A549 (cell line): Measurements from ENCODE around the gene LMTK2. TPM values are rescaled to one million over a fixed set of nuclear protein-coding genes. Genes with fewer than 3 reads are reported as not detected.

Experiments used
- ATAC-seq, 2 experiments: fragments of 200-7000 bp in 1 of 2; fragments of >200 bp in 1 of 2; cut with Nextera tagmentation in 1 of 2; cut with Tn5 transposase in 1 of 2; 3 replicates each; pipeline versions ENCODE4 v1.8.0 to v1.9.1; 2018 to 2020; ENCODE audit warnings: mild to moderate bottlenecking in 1 of 2, moderate library complexity in 1 of 2
- CTCF ChIA-PET: fragments of 300-600 bp; sonication (Branson Sonifier 250); formaldehyde crosslinking; extraction: SDS; loops from one replicate; lab custom pipeline; 2021; ENCODE audit warnings: antibody characterized with exemption, inconsistent platforms; lab: Yijun Ruan, JAX
- POLR2A ChIA-PET: fragments of 350-600 bp; formaldehyde crosslinking; extraction: SDS; loops from one replicate; lab custom pipeline; 2021; ENCODE audit warnings: antibody characterized with exemption, inconsistent platforms; lab: Yijun Ruan, JAX
- DNase-seq, 2 experiments: peaks; one replicate each; pipeline versions ENCODE4 v3.0.0 to v3.0.0-alpha.2; 2011 to 2016; ENCODE audit warnings: low read depth in 1 of 2, low spot score in 1 of 2
- FAIRE-seq: peaks from 2 replicates; lab custom pipeline; 2011; peaks lifted over from hg19 to GRCh38; lab: Jason Lieb, UNC
- H3K27ac ChIP-seq, 2 experiments: fragments of >200 bp; sonication (Bioruptor Twin); formaldehyde crosslinking; 3 replicates each; pipeline ENCODE4 v1.5.1; 2016 to 2017
- H3K4me1 ChIP-seq: fragments of >200 bp; sonication (Bioruptor Twin); formaldehyde crosslinking; 3 replicates; pipeline ENCODE4 v1.6.1; 2016
- H3K4me2 ChIP-seq: fragments of >200 bp; sonication (Bioruptor Twin); formaldehyde crosslinking; 3 replicates; pipeline ENCODE4 v1.6.1; 2016
- H3K4me3 ChIP-seq: fragments of >200 bp; sonication (Bioruptor Twin); formaldehyde crosslinking; 3 replicates; pipeline ENCODE4 v1.5.1; 2016
- H3K9me3 ChIP-seq: fragments of >200 bp; sonication (Bioruptor Twin); formaldehyde crosslinking; 3 replicates; pipeline ENCODE4 v1.6.1; 2016
- ATOH8 ChIP-seq: fragments of 250-450 bp; sonication (Bioruptor Pico); IDR thresholded peaks from 2 replicates; pipeline ENCODE4 v1.5.0; 2020; ENCODE audit warnings: low read depth, mild to moderate bottlenecking, moderate library complexity
- BCL3 ChIP-seq: fragments of >200 bp; sonication (Bioruptor Twin); formaldehyde crosslinking; IDR thresholded peaks from 3 replicates; pipeline ENCODE4 v1.6.1; 2016
- BHLHE40 ChIP-seq: IDR thresholded peaks from 2 replicates; pipeline ENCODE4 v1.6.1; 2012; ENCODE audit warnings: low read depth, low read length, inconsistent platforms
- CEBPB ChIP-seq, 2 experiments: fragments of >200 bp in 1 of 2; sonication (Bioruptor Twin) in 1 of 2; formaldehyde crosslinking in 1 of 2; IDR thresholded peaks; 2 replicates each; pipeline ENCODE4 v1.6.1; 2012 to 2016
- CHD4 ChIP-seq: fragments of 200-600 bp; sonication (generic); IDR thresholded peaks from 2 replicates; pipeline ENCODE4 v1.6.1; 2016; ENCODE audit warnings: antibody characterized with exemption, mild to moderate bottlenecking, borderline replicate concordance
- CTCF ChIP-seq: fragments of >200 bp; sonication (Bioruptor Twin); formaldehyde crosslinking; IDR thresholded peaks from 3 replicates; pipeline ENCODE4 v1.5.1; 2016
- EHMT2 ChIP-seq: fragments of 200-600 bp; sonication (generic); IDR thresholded peaks from 2 replicates; pipeline ENCODE4 v1.6.1; 2016; ENCODE audit warnings: antibody characterized with exemption, low read depth, mild to moderate bottlenecking, moderate library complexity
- EP300 ChIP-seq, 2 experiments: fragments of >200 bp; sonication (Bioruptor Twin); formaldehyde crosslinking; IDR thresholded peaks; 2 replicates in 1 of 2; 3 replicates in 1 of 2; pipeline ENCODE4 v1.6.1; 2016 to 2017
- FOSB ChIP-seq: fragments of 250-450 bp; sonication (Bioruptor Pico); IDR thresholded peaks from 2 replicates; pipeline ENCODE4 v1.5.0; 2020; ENCODE audit warnings: mild to moderate bottlenecking, moderate library complexity
- HEYL ChIP-seq: fragments of 250-450 bp; sonication (Bioruptor Pico); IDR thresholded peaks from 2 replicates; pipeline ENCODE4 v1.8.0; 2021; ENCODE audit warnings: mild to moderate bottlenecking, moderate library complexity
- HOXA7 ChIP-seq: fragments of 250-450 bp; sonication (Bioruptor Pico); IDR thresholded peaks from 2 replicates; pipeline ENCODE4 v1.5.0; 2020; ENCODE audit warnings: mild to moderate bottlenecking, moderate library complexity
- KDM1A ChIP-seq: fragments of 200-600 bp; sonication (generic); IDR thresholded peaks from 2 replicates; pipeline ENCODE4 v1.6.1; 2016; ENCODE audit warnings: low read depth, mild to moderate bottlenecking
- KDM5A ChIP-seq: fragments of 200-600 bp; sonication (generic); IDR thresholded peaks from 2 replicates; pipeline ENCODE4 v1.6.1; 2016; ENCODE audit warnings: antibody characterized with exemption, mild to moderate bottlenecking
- MYC ChIP-seq: IDR thresholded peaks from 2 replicates; pipeline ENCODE4 v1.6.1; 2012; ENCODE audit warnings: mild to moderate bottlenecking, inconsistent platforms, low read length, improper control_type of control experiment, borderline replicate concordance
- NPAS2 ChIP-seq: fragments of 250-450 bp; sonication (Bioruptor Pico); IDR thresholded peaks from 2 replicates; pipeline ENCODE4 v1.8.0; 2022; ENCODE audit warnings: mild to moderate bottlenecking, moderate library complexity, borderline replicate concordance
- PBX3 ChIP-seq: IDR thresholded peaks from 2 replicates; pipeline ENCODE4 v1.6.1; 2012
- PHF8 ChIP-seq: fragments of 200-600 bp; sonication (generic); IDR thresholded peaks from 2 replicates; pipeline ENCODE4 v1.6.1; 2016; ENCODE audit warnings: low read depth, mild to moderate bottlenecking, antibody characterized with exemption, moderate library complexity, borderline replicate concordance
- POLR2AphosphoS2 ChIP-seq: conservative IDR thresholded peaks from 2 replicates; pipeline ENCODE4 v1.6.1; 2012; ENCODE audit warnings: low read length, improper control_type of control experiment, inconsistent platforms
- RARB ChIP-seq: fragments of 250-450 bp; sonication (Bioruptor Pico); IDR thresholded peaks from 2 replicates; pipeline ENCODE4 v1.8.0; 2021; ENCODE audit warnings: mild to moderate bottlenecking, moderate library complexity
- REST ChIP-seq: fragments of 200-600 bp; sonication (generic); IDR thresholded peaks from 2 replicates; pipeline ENCODE4 v1.6.1; 2016; ENCODE audit warnings: antibody characterized with exemption, mild to moderate bottlenecking, moderate library complexity
- RNF2 ChIP-seq: fragments of 200-600 bp; sonication (generic); IDR thresholded peaks from 2 replicates; pipeline ENCODE4 v1.6.1; 2016; ENCODE audit warnings: low read depth, mild to moderate bottlenecking, antibody characterized with exemption, moderate library complexity, borderline replicate concordance
- SREBF2 ChIP-seq: fragments of 450-650 bp; IDR thresholded peaks from 2 replicates; pipeline ENCODE4 v1.6.1; 2014; ENCODE audit warnings: mild to moderate bottlenecking, moderate library complexity
- USF2 ChIP-seq: fragments of 450-650 bp; IDR thresholded peaks from 2 replicates; pipeline ENCODE4 v1.6.1; 2014; ENCODE audit warnings: antibody characterized with exemption
- ZFP36 ChIP-seq: fragments of 450-650 bp; IDR thresholded peaks from 2 replicates; pipeline ENCODE4 v1.6.1; 2014; ENCODE audit warnings: borderline replicate concordance; ENCODE audit not compliant: partially characterized antibody
- WGBS: methylation state at CpG from one replicate; pipeline ENCODE4 v1.1.6; 2017; ENCODE audit errors: missing lambda C conversion rate; 5-methylcytosine and 5-hydroxymethylcytosine counted together
- polyA plus RNA-seq, 4 experiments: library from polyadenylated mRNA; depleted of rRNA in 3 of 4; stranded (reverse); fragments of >200 nt; fragmentation: RNase III in 1 of 4; extraction: RNeasy Plus Mini Kit Qiagen cat#74134 plus additional on column Dnase treatment in 1 of 4; gene quantifications; 2 replicates in 3 of 4; 3 replicates in 1 of 4; pipeline ENCODE4 v1.2.3, GENCODE V29; 2011 to 2017

Gene LMTK2
- polyA plus RNA-seq, 2 of the 4 experiments (the other 2 are of a cell fraction) = 7.9 to 13.0 TPM

GRCh38 chr7:98137826-98138151 is 31.1 kb downstream of the LMTK2 start:
- CTCF ChIA-PET = interaction anchor here (1.1 to 2.6 kb wide), 3 partner anchors 27 to 32 kb away, joined by 3 to 8 read pairs (median 5); no protein-coding TSS in a partner anchor
- FAIRE-seq = no peak
- H3K27ac ChIP-seq = no peak overlapping the region

GRCh38 chr7:98138672-98139071 is 32.0 kb downstream of the LMTK2 start:
- Histone ChIP-seq H3K27ac (no peak overlapping the region), H3K4me3 (no peak overlapping the region), H3K4me2 (no peak overlapping the region), H3K9me3 (no peaks in the 10 kb centered on the region), H3K4me1 (peaks cover 29% of the 10 kb centered on the region)
- ATAC-seq = no peak
- no peak for DNase-seq
- TF ChIP-seq USF2 (no peak), NPAS2 (no peak), EP300 (IDR thresholded peaks at IDR 0.05) (no peak), CEBPB (IDR thresholded peaks at IDR 0.05) (no peak), HEYL (CRISPR knock-in tag) (no peak), CHD4 (no peak)
- WGBS = 94% methylated on average over 6 of the region's 6 CpGs
- CTCF ChIA-PET = interaction anchor here (0.9 to 2.0 kb wide), 3 partner anchors 30 to 117 kb away, joined by 3 to 5 read pairs (median 4); no protein-coding TSS in a partner anchor
- no peak for FAIRE-seq
- POLR2A ChIA-PET = no interaction called here

More at GRCh38 chr7:98137826-98138151, 31.1 kb downstream of the LMTK2 start:
- POLR2A ChIA-PET = no interaction called here
- no peak overlapping the region for H3K4me3 ChIP-seq
- ATAC-seq (no peak), DNase-seq (no peak)
- H3K9me3 ChIP-seq = no peaks in the 10 kb centered on the region
- no peak for TF ChIP-seq EHMT2
- TF ChIP-seq CTCF = no peak
- no peak for TF ChIP-seq REST
- TF ChIP-seq MYC = no peak
- no peak for TF ChIP-seq ZFP36
- TF ChIP-seq FOSB (CRISPR knock-in tag) = no peak
- no peak for TF ChIP-seq HEYL (CRISPR knock-in tag)
- no peak for TF ChIP-seq PBX3
- no peak for TF ChIP-seq PHF8
- no peak overlapping the region for H3K4me2 ChIP-seq
- peaks cover 38% of the 10 kb centered on the region for H3K4me1 ChIP-seq
- 88% methylated on average over 4 of the region's 4 CpGs for WGBS

GRCh38 chr7:98142658-98143057 is 36.0 kb downstream of the LMTK2 start:
- FAIRE-seq (no peak), ATAC-seq (no peak), DNase-seq (no peak)
- H3K4me2 ChIP-seq = no peak overlapping the region
- no peaks in the 10 kb centered on the region for H3K4me1 ChIP-seq
- H3K27ac ChIP-seq = no peak overlapping the region
- ChIA-PET POLR2A (no interaction called here), CTCF (interaction anchor here (0.7 to 2.0 kb wide), 6 partner anchors 10 to 121 kb away, joined by 3 to 6 read pairs (median 4); no protein-coding TSS in a partner anchor)
- 94% methylated on average over 2 of the region's 2 CpGs for WGBS
- no peak for TF ChIP-seq BHLHE40
- no peak for TF ChIP-seq KDM1A
- TF ChIP-seq SREBF2 = no peak
- TF ChIP-seq HOXA7 (CRISPR knock-in tag) = no peak
- no peak for TF ChIP-seq ATOH8
- no peak for TF ChIP-seq KDM5A
- TF ChIP-seq BCL3 = no peak
- TF ChIP-seq MYC = no peak
- TF ChIP-seq RARB (CRISPR knock-in tag) = no peak
- TF ChIP-seq RNF2 = no peak
- TF ChIP-seq POLR2AphosphoS2 = no peak
- no peak for TF ChIP-seq PHF8
- no peak overlapping the region for H3K4me3 ChIP-seq
- no peaks in the 10 kb centered on the region for H3K9me3 ChIP-seq
